ENCODE measurements around the gene TSHZ2. TPM values are rescaled to one million over a fixed set of nuclear protein-coding genes. Genes with fewer than 3 reads are reported as not detected.

Gene TSHZ2
- total and polyA plus RNA-seq, 2 experiments from 2014 or later, result 1.1 to 5.2 TPM

DNA sequence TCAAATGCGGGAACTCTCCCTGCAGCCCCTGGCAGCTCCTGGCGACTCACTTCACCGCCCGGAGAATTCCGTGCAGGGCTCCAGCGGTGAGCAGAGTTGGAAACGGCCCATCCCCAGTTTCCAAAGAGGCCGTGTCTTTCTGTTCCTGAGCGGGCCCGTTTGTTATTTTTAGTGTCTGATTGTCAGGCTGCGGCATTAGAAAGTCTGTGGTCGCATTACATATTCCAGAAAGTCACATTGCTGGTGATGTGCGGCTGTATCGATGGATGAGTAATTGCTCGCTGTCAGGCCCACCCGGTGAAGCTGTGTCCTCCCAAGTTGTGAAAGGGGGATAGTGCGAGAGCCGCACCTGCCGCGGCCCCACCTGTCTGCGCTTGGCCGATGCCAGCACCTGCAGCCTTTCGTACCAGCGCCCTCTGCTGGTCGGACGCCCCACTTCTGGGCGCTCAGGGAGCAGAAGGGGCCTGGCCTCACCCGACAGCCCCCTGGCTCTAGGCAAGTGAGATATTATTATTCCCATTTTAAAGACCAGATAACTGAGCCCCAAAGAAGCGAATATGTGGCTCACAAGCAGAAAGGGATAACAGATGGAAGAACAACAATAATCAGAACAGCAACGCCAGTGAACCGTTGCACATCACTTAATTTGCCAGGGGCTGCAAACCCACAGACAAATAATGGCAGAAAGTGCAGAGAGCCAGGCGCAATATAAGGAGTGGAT is 244.9 kb downstream of the TSHZ2 start:
- Histone ChIP-seq H3K4me3 (no peak overlapping the region), H3K4me1 (ENCODE audit: insufficient read depth) (no peaks in the 10 kb centered on the region), H3K36me3 (replicated peaks; ENCODE audit: insufficient read depth, low read depth) (no peaks in the 10 kb centered on the region), H3K79me2 (no peaks in the 10 kb centered on the region), H3K27ac (no peak overlapping the region), H3K27me3 (no peaks in the 10 kb centered on the region), H3K9me2 (replicated peaks; ENCODE audit: insufficient read depth) (no peaks in the 10 kb centered on the region), H3K4me2 (peak overlapping the region; percentile 79), H4K20me1 (ENCODE audit: insufficient read depth, poor library complexity, severe bottlenecking) (no peaks in the 10 kb centered on the region), H3K9me3 (ENCODE audit: low read depth) (no peaks in the 10 kb centered on the region), H2AFZ (peak overlapping the region; percentile 12)
- peak; percentile 82 for DNase-seq (ENCODE audit: low spot score)
- TF ChIP-seq, protein P1, sequence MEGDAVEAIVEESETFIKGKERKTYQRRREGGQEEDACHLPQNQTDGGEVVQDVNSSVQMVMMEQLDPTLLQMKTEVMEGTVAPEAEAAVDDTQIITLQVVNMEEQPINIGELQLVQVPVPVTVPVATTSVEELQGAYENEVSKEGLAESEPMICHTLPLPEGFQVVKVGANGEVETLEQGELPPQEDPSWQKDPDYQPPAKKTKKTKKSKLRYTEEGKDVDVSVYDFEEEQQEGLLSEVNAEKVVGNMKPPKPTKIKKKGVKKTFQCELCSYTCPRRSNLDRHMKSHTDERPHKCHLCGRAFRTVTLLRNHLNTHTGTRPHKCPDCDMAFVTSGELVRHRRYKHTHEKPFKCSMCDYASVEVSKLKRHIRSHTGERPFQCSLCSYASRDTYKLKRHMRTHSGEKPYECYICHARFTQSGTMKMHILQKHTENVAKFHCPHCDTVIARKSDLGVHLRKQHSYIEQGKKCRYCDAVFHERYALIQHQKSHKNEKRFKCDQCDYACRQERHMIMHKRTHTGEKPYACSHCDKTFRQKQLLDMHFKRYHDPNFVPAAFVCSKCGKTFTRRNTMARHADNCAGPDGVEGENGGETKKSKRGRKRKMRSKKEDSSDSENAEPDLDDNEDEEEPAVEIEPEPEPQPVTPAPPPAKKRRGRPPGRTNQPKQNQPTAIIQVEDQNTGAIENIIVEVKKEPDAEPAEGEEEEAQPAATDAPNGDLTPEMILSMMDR (IDR thresholded peaks at IDR 0.05; ENCODE audit: poor library complexity), result peak; percentile 84
- TF ChIP-seq EZH2phosphoT487 (IDR thresholded peaks at IDR 0.05; ENCODE audit: low read depth, severe bottlenecking, unreplicated experiment), result no peak
- 29% methylated on average over 32 of the region's 32 CpGs for WGBS (ENCODE audit: low lambda C conversion rate, missing lambda C conversion rate)

DNA sequence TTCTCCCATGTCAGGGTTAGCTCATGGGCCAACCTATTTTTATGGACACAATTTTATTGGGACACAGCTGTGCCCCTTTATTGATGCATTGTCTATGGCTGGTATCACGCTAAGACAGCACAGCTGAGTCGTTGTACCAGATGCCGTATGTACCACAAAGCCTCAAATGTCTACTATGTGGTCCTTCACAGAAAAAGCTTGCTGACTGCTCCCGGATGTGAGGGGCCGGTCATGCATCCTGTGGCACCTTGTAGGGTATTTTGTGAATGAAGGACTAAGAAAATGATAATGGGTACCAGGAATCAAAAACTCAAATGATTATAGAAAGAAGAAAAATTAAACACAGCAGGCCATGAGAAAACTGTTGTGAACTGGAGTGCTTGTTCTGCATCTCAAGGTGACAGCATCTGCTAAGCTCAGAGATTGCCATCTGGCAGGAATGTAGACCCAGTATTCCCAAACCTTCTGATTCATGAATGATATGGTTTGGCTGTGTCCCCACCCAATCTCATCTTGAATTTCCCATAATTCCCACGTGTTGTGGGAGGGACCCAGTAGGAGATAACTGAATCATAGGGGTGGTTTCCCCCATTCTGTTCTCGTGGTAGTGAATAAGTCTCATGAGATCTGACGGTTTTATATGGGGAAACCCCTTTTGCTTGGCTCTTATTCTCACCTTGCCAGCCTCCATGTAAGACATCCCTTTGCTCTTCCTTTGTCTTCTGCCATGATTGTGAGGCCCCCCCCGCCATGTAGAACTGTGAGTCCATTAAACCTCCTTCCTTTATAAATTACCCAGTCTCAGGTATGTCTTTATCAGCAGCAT is 248.5 kb downstream of the TSHZ2 start:
- no peak overlapping the region for H3K4me3 ChIP-seq
- no peaks in the 10 kb centered on the region for H3K9me3 ChIP-seq (ENCODE audit: low read depth)
- H3K4me1 ChIP-seq (ENCODE audit: insufficient read depth), result no peaks in the 10 kb centered on the region
- no peaks in the 10 kb centered on the region for H3K27me3 ChIP-seq
- no peaks in the 10 kb centered on the region for H3K36me3 ChIP-seq (replicated peaks; ENCODE audit: insufficient read depth, low read depth)
- no peaks in the 10 kb centered on the region for H4K20me1 ChIP-seq (ENCODE audit: insufficient read depth, poor library complexity, severe bottlenecking)
- H3K27ac ChIP-seq, result no peak overlapping the region
- 82% methylated on average over 9 of the region's 9 CpGs for WGBS (ENCODE audit: low lambda C conversion rate, missing lambda C conversion rate)
- no peaks in the 10 kb centered on the region for H3K79me2 ChIP-seq
- no peaks in the 10 kb centered on the region for H3K9me2 ChIP-seq (replicated peaks; ENCODE audit: insufficient read depth)
- no peak for DNase-seq (ENCODE audit: low spot score)
- no peak overlapping the region for H2AFZ ChIP-seq
- TF ChIP-seq, protein P1 (IDR thresholded peaks at IDR 0.05; ENCODE audit: poor library complexity), result no peak
- no peak for TF ChIP-seq EZH2phosphoT487 (IDR thresholded peaks at IDR 0.05; ENCODE audit: low read depth, severe bottlenecking, unreplicated experiment)
- TF ChIP-seq EZH2 (IDR thresholded peaks at IDR 0.05; ENCODE audit: borderline replicate concordance), result no peak
- no peak overlapping the region for H3K4me2 ChIP-seq

DNA sequence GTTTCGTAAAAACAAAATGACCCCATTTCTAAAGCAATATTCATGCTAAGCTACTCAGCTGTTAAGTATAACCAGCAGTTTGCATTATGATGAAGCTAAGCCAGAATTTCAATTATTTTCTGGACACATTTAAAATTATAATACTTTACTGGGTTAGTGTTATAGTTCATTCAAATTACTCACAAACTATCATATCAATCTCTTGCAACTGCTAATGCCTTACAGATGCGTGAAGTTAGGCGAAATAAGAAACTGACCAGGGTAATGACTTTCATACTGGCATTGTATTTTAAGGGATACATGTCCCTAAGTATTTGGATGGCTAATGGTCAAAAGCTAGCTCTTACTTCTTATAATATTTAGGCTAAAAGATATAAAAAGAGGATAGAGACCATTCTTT is 249.6 kb downstream of the TSHZ2 start:
- no peaks in the 10 kb centered on the region for H3K36me3 ChIP-seq (replicated peaks; ENCODE audit: insufficient read depth, low read depth)
- no peaks in the 10 kb centered on the region for H3K4me1 ChIP-seq (ENCODE audit: insufficient read depth)
- H3K4me3 ChIP-seq, result no peak overlapping the region
- no peaks in the 10 kb centered on the region for H3K9me2 ChIP-seq (replicated peaks; ENCODE audit: insufficient read depth)
- H3K27me3 ChIP-seq, result no peaks in the 10 kb centered on the region
- no peak overlapping the region for H3K4me2 ChIP-seq
- WGBS (ENCODE audit: low lambda C conversion rate, missing lambda C conversion rate), result 97% methylated on average over 3 of the region's 3 CpGs
- H2AFZ ChIP-seq, result no peak overlapping the region
- TF ChIP-seq EZH2 (IDR thresholded peaks at IDR 0.05; ENCODE audit: borderline replicate concordance) (no peak), EZH2phosphoT487 (IDR thresholded peaks at IDR 0.05; ENCODE audit: low read depth, severe bottlenecking, unreplicated experiment) (no peak)
- TF ChIP-seq, protein P1 (IDR thresholded peaks at IDR 0.05; ENCODE audit: poor library complexity), result no peak
- H4K20me1 ChIP-seq (ENCODE audit: insufficient read depth, poor library complexity, severe bottlenecking), result no peaks in the 10 kb centered on the region
- H3K27ac ChIP-seq, result no peak overlapping the region
- no peaks in the 10 kb centered on the region for H3K79me2 ChIP-seq
- no peak for DNase-seq (ENCODE audit: low spot score)
- H3K9me3 ChIP-seq (ENCODE audit: low read depth), result no peaks in the 10 kb centered on the region
